Mesodermal cell (in vitro differentiated cells): ENCODE data around the gene B3GNT4.
"Not testable (repeated sequence)": the region's sequence is repeated elsewhere in the genome, so short reads cannot be mapped to it uniquely, and the experiment has no call there.

ENCODE experiments used
- H3K27ac ChIP-seq: 2 replicates; pipeline ENCODE4 v1.7.0; 2013; ENCODE audit warnings: mild to moderate bottlenecking, low read depth, low read length, moderate library complexity; ENCODE audit not compliant: severe bottlenecking
- H3K36me3 ChIP-seq: 2 replicates; pipeline ENCODE4 v1.7.1; 2013; ENCODE audit warnings: mild to moderate bottlenecking, low read length, moderate library complexity; ENCODE audit not compliant: control insufficient read depth, insufficient read depth
- H3K4me1 ChIP-seq: one replicate; pipeline ENCODE4 v1.7.1; 2013; ENCODE audit warnings: mild to moderate bottlenecking, low read length; ENCODE audit not compliant: insufficient read depth, control insufficient read depth, poor library complexity, severe bottlenecking
- H3K4me3 ChIP-seq: 2 replicates; pipeline ENCODE4 v1.7.0; 2013; ENCODE audit warnings: low read length, control low read depth, mild to moderate bottlenecking; ENCODE audit not compliant: insufficient read depth, poor library complexity, severe bottlenecking; ENCODE audit errors: extremely low read depth
- H3K9me3 ChIP-seq: 2 replicates; pipeline ENCODE4 v1.7.1; 2013; ENCODE audit warnings: mild to moderate bottlenecking, low read length, moderate library complexity; ENCODE audit not compliant: control insufficient read depth
- WGBS, 2 experiments: methylation state at CpG; one replicate each; pipeline ENCODE4 v1.1.5; 2013; ENCODE audit warnings: missing lambda C conversion rate in 2 of 2; ENCODE audit not compliant: insufficient coverage in 2 of 2; 5-methylcytosine and 5-hydroxymethylcytosine counted together

Gene B3GNT4

DNA sequence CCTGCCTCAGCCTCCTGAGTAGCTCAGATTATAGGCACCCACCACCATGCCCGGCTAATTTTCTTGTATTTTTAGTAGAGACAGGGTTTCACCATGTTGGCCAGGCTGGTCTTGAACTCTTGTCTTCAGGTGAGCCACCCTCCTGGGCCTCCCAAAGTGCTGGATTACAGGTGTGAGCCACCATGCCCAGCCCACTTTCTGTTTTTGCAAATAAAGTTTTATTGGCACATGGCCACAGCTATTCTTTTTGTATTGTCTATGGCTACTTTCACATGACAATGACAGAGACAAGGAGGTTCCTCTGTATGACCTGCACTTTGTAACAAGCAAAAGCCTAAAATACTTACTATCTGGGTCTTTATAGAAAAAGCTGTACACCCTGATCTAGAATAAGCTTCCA, 42.0 kb downstream of the B3GNT4 start:
- H3K4me1 ChIP-seq = no peaks in the 10 kb centered on the region
- 40 to 100% methylated on average over 1 of the region's 1 CpG for WGBS, 2 experiments
- H3K27ac ChIP-seq = no peak overlapping the region
- no peak overlapping the region for H3K4me3 ChIP-seq
- H3K9me3 ChIP-seq = no peaks in the 10 kb centered on the region
- peaks cover 44% of the 10 kb centered on the region for H3K36me3 ChIP-seq

DNA sequence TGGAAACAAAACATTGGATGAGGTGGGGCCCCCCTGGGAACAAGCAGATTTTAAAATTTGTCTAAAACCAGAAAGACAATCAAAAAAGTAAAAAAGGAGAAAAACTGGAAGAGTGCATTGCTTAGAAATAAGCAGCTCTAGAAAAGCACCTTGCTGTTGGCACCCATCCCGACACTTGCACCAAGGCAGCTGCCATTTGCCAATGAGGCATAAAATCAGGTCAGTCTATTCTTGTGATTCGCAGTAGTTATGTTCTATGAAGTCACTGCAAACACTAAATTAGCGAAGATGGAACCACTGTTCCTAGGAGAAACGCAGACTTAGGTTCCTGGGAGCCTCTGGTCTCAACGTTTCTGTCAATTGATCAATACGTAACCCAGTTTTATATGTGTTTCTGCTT, 46.5 kb downstream of the B3GNT4 start:
- Histone ChIP-seq H3K36me3 (peaks cover 31% of the 10 kb centered on the region), H3K27ac (no peak overlapping the region), H3K4me1 (no peaks in the 10 kb centered on the region), H3K4me3 (no peak overlapping the region), H3K9me3 (no peaks in the 10 kb centered on the region)
- WGBS, 2 experiments = 92 to 94% methylated on average over 6 of the region's 6 CpGs

DNA sequence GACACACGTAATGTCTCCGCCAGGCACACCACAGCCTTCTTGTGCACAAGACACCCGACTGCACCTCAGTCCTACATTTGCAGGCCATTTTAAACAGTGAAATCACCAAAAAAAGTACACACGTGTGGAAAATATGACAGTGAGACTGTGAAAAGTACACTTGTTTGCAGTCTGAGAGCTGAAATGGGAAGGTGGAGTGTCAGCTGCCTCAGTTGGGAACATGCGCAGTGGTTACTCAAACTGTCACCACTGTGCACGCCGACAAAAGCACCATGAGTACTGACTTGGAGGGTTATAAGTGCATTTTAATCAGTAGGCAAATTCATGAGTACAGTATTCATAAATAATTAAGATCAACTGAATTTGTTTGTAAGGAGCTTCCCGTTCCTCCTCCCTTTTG, 47.0 kb downstream of the B3GNT4 start:
- Histone ChIP-seq H3K36me3 (peaks cover 34% of the 10 kb centered on the region), H3K27ac (no peak overlapping the region), H3K9me3 (no peaks in the 10 kb centered on the region), H3K4me1 (no peaks in the 10 kb centered on the region), H3K4me3 (no peak overlapping the region)
- 88 to 95% methylated on average over 5 to 7 of the region's 8 CpGs for WGBS, 2 experiments

DNA sequence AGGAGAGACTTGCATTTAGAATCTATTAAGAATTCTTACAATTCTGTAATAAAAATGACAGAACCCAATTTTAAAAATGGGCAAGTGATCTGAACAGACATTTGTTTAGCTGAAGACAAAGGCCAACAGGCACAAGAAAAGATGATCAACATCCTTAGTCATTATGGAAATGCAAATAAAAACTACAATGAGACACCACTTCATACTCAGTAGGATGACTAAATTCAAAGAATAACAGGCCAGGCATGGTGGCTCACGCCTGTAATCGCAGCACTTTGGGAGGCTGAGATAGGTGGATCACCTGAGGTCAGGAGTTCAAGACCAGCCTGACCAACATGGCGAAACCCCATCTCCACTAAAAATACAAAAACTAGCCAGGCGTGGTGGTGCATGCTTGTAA, 55.0 kb downstream of the B3GNT4 start:
- WGBS, 2 experiments = 84 to 98% methylated on average over 2 to 4 of the region's 4 CpGs
- H3K4me3 ChIP-seq, H3K9me3 ChIP-seq, H3K4me1 ChIP-seq, H3K27ac ChIP-seq: not testable (repeated sequence)
- H3K36me3 ChIP-seq = peaks cover 88% of the 10 kb centered on the region
